COLO668 (cell line): ENCODE results near the gene ABR.
"Not testable (repeated sequence)": the region's sequence is repeated elsewhere in the genome, so short reads cannot be mapped to it uniquely, and the experiment has no call there.

Experiments used
- DNase-seq: peaks from one replicate; lab custom pipeline; 2025; ENCODE audit not compliant: unreplicated experiment; lab: John Stamatoyannopoulos, UW

ABR gene

DNA sequence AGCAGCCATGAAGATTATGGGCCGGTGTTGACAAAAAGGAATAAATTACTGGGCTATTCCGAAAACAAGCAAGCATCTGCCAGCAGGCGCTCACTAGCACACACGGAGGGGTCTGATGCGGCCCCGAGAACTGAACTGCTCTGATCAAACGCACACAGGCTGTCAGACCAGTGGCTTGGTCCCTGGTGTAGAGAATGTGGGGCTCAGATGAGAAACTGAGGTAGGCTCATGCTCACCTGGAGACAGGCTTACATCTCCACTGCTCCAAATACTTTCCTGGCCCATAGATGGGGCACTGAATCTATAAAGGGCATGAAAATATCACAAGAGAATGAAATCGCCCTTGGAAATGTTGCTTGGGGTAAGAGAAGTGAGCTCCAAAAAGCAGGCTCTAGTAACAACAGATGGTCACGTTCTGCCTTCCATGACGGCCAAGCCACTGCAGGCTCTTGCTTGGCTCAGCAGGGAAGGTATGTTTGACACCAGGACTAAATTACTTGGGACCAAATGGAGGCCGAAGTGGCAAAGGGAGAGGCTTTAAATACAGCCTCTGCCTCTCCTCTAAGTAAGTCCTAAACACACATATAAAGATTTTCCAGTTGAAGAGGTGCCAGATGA, 5.4 kb downstream of the ABR start:
- DNase-seq: no peak

DNA sequence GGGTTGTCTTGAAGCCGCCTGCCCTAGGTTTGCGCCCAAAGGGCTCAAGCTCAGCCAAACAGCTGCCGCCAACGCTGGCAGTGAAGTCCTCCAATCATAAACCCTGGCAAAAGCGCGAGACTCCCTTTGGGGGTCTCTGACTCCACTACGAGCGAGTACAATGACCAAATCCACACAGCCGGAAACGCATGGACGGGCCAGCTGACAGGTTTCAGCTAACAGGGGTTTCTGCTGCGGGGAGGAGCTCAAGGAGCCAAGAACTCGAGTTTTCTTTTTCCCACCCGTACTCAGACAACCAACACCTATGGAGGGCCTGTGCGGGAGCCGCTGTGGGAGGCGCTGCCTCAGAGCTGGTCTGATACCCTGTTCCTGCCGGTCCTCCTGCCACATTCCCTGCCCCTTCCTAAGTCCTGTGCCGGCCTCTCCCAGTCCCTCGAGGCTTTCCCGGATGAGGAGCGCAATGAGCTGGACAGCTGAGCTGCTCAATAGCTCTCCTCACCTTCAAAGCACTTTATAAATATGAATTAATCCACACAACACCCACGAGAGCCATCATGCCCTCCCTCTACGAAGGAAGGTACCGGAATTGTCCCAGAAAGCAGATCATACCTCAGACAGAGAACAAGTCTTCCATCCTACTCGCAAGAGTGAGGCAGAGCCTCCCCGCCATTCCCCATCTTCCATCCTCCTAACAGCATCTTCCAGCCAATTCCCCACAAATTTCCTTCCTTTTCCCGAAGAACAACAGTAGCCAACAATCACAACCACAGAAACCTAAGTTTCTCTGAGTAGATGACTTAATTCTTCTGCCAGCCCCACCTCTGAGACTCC, 6.1 kb downstream of the ABR start:
- DNase-seq: no peak

DNA sequence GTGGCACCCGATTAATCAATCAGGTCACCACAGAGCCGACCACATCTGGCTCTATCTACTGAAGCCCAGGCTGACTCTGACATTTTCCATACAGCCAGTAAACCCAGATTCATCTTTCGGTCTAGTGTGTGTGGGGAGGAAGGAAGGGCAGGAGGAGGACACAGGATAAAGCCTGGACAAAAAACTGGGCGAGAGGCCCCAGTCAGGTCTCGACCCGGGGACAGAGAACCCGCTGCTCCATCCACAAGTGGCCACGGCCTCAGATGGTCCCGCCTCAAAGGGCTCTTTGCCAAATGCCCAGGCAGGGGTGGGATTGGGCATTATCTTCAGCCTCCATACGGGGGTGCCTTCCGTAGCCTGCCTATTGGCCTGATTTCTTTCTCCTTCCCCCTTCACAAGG, 7.8 kb downstream of the ABR start:
- no peak for DNase-seq

DNA sequence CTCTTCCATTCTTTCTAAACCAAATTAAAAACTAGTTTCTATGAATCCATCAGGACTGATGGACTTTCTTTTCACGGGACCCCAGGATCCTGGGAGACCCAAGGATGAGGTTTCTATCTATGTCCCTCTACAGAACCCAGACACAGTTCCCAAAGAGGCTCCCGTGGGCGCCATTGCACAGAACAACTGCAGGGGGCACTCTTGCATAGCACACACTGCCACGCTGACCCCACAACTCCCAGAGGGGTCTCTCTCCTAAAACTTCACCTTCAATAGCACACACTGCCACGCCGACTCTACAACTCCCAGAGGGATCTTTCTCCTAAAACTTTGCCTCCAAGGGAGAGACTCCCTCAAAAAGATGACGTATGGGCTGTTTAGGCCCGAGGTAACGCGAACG, 9.0 kb downstream of the ABR start:
- DNase-seq: no peak

DNA sequence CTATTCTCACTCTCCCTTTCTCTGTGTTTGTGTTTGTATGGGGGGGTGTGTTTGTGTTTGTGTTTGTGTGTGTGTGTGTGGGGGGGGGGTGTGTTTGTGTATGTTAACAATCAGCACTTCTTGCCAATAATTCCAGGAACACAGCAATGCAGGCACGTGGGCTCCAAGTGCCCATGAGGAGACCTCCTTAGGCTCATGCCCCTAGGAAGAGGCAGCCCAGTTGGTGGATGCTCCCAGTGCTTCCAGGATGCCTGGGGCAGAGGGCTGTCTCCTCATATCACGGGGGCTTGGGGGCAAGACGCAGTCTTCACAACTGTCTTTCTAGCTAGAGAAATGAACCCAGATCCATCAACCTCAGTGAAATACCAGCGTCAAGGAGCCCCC, 9.9 kb downstream of the ABR start:
- no peak for DNase-seq

DNA sequence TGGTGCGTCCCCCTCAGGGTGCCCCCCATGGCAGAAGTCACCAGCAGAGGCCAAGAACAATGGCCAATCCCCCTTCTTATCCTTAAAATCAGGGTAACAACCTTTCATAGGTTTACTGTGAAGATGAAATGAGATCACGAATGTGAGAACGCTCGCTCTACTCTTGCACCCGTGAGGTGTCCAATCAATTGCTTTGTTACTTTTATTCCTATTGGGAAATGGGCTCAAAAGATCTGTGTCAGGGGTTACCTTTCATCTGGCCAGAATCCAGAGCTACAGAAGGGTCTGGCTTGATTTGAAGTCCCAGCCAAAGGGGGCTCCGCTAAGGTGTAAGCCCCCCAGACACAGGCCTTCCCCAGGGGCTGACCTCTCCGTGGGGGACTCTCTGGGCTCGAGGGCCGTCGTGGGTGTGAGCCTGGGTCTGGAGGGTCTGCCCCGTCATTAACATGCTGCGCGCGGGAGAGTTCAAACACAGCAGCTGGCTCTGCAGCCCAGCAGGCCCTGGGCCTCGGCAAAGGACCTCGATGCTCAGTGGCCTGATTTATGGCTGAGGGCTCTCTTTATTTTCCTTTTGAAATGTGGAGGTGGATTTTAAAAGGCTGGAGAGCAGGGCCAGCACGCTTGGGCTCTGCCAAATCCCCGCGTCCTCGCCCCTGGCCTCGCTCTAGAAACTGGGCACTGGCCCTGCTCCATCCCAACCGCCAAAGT, 10.4 kb downstream of the ABR start:
- no peak for DNase-seq

DNA sequence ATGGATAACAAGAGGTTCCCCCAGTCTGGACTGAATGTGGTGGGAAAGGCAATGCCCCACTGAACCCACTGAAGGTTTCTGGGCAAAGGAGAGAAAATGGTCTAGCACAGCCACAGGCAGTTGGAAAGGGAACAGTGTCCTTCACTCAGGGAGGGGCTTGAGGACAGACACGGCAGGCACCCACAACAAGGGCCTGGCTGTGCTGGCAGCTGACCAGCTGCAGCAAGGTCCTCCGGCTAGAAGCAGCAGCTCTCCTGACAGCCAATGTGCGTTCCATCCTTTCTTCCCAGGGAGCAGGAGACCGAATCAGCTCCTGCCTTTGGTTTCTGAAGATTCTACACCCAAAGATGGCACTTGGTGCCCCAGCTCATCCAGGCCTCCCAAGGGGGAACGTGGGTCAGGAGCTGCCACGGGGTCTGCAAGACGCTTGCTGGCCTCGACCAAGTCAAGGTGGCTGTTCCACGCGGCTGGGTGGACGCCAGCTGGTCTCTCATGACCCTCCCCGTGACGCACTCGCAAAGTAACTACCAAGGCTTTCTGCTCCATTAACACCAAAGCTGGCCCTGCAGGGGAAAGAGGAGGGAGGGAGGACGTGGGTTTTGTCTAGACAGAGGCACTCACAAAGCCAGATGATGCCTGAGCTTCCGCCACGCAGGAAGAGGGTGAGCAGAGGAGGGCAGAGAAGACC, 11.1 kb downstream of the ABR start:
- no peak for DNase-seq

DNA sequence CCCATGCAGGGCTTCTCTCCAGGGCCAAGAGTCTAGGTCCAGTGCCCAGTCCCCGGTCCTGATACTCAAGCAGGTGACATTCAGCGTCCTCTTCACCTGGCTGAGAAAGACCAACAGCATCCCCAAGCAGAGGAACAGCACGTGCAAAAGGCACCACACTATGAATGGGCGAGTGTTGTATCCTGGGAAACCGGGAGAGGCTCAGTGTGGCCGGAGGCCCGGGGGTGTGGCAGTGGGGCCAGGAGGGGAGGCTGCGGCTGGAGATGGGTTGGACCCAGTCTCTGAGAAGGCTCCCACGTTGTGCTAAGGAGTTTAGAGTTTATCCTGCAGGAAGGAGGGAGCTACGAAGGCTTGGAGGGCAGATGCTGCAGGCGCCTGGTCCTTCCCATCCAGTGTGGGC, 13.5 kb downstream of the ABR start:
- DNase-seq: no peak

DNA sequence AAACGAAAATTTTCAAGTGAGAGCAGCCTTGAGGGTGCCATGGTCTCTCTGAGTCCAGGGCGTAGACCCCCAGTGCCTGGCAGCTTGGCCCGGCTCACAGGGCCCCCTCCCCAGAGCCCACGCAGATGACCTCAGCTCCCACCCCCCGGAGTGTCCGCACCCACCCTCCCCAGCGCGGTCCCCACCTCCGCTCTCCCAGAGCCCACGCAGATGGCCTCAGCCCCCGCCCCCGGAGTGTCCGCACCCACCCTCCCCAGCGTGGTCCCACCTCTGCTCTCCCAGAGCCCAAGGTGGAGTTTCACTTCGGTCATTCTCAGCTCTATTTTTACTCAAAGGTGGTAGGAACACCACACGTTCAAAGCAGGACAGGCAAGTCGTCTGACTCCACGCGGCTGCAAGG, 13.9 kb downstream of the ABR start:
- DNase-seq: no peak

DNA sequence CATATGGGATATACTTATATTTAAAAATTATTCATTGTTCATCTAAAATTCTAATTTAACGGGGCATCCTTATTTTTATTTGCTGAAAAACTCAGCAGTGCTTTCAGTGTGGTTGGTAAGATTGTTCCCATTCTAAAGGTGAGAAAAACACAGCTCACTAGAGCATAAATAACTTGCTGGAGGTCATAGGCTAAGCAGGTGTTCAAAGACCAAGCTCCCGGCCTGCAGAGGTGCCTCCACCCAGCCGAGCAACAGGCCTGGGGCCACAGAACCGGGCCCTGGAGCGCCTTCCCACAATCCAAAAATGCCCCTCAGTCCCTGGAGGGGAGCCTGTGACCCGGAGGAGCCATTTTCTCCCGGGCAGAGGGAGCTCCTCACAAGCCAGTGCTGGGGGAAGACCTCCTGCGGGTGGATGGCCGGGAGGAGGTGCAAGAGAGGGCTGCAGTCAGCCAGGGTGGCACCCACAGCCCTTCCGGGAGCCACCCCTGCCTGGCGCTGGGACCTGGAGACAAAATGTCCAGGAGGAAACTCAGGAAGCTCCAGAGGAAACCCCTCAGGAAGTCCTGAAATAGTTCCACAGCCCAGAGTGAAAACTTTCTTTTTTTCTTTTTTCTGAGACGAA, 14.7 kb downstream of the ABR start:
- no peak for DNase-seq

DNA sequence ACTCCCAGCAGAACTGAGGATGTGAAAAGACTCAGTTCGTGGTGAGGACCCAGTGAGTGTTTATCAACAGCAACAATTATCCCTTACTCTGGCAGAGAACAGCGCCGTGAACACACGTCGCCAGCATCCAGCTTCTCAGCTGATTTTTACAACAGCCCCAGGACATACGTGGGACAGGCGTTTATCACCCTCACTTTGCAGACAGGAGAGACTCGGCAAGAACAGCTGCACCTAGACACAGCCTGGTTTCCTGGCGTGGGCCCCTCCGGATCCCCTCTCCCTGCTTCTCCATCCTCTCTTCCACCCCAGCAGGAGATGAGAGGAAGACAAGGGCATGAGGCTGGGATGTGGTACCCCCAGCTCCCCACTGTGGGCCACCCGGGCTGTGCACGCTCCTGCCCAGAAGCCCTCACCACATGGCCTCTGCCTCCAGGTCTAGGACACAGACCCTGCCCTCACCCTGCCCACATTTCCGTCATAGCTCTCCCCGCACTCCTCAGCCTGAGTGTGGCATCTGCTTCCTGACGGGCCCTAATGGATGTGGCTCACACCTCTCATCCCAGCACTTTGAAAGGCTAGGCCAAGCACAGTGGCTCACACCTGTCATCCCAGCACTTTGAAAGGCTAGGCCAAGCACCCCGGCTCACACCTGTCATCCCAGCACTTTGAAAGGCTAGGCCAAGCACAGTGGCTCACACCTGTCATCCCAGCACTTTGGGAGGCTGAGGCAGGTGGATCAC, 17.5 kb downstream of the ABR start:
- DNase-seq: peak; percentile 72

DNA sequence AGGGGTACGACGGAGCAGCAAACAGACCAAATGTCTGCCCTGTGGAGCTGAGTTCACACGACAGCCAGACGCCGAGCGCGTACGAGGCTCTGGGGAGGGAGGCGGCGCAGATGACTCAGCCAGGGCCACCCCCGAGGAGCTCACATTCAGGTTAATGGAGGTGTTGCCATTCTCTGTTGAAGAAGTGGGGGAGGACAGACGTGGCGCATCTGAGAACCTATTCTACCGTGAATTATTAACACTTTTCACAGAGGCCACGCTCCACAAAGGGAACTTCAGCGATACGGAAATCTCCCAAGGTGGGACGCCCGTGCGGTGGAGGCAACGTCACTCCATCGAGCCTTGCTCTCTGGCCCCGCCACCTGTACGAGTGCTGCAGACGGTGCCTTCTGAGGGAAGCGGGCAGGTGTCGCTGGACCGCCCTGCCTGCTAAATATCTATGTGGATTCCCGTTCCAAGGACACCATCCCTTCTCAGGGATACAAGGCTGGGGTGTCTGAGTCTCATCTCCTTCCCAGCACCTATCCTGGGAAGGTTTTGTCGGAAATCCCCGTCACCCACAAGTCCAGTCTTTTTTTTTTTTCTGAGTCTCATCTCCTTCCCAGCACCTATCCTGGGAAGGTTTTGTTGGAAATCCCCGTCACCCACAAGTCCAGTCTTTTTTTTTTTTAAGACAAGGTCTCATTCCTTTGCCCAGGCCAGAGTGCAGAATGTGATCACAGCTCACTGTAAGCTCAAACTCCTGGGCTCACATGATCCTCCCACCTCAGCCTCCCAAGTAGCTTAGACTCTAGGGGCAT, 19.0 kb downstream of the ABR start:
- peak; percentile 42 for DNase-seq

DNA sequence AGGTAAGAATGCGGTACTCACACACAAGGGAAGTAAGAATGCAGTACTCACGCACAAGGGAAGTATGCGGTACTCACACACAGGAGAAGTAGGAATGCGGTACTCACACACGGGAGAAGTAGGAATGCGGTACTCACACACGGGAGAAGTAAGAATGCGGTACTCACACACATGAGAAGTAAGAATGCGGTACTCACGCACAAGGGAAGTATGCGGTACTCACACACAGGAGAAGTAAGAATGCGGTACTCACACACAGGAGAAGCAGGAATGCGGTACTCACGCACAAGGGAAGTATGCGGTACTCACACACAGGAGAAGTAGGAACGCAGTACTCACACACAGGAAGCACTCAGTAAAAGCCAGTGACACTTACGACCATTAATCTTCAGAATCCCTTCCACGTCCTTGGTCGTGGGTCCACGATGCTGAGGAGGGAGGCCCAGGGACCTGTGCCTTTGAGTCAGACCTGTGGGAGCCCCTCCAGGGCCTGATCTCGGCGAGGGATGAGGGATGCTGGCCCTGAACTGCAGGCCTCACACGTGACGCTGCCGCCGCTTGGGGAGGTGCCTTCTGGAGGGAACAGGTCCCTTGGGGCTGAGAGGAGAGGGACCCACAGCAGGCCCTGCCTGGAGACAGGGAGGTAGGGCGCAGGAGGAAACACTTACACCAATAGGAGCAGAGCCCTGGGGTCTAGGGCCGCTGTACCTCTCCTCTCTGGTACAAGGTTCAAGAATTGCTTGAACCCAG, 20.2 kb downstream of the ABR start:
- DNase-seq: no peak

DNA sequence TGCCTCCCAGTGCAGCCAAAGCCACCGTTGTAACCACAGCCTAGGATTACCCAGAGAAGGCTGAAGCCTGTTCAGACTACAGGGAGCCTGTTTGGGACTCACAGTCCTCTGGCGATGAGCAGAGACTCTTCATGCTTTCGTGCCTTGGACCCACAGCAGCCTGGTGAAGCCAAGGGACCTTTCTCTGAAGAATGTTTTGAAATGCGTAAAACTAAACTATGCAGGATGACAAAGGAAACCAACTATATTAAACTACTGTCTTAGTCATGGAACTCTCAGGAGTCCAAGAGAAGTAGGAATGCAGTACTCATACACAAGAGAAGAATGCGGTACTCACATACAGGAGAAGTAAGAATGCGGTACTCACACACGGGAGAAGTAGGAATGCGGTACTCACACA, 20.9 kb downstream of the ABR start:
- no peak for DNase-seq

DNA sequence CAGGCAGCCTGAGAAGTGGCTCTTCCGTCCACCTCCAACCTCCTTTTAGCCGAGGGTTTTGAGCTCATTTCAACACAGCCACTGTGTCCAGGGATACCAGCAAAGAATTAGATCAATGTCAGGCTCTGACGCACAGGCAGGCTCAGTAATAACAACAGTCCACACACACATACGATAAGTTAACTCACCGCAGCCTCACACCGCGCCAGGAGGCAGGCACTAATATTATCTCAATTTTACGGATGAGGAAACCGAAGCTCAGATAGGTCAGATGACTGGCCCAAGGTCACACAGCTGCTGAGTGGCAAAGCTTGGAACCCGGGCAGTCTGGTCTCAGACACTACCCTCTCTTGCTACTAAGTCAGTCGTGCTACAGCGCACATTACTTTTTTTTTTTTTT, 22.9 kb downstream of the ABR start:
- no peak for DNase-seq

DNA sequence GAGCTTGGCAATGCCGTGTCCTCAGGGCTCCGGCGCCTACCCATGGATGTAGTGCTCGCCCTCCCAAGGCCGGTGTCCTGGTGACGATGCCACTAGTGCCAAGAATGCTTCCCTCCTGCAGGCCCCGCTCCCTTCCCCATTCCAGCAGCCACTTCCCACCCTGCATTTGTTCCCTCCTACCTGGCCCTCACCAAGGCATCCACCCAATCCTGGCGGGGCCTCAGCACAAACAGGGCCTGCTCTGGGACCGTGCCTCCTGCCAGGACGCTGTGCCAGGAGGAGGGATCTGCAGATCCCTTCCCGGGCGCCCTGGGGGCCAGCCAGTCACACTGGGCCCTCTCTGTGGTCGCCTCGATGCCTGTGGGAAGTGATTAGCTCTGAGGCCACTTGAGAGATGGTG, 25.1 kb downstream of the ABR start:
- DNase-seq: no peak

DNA sequence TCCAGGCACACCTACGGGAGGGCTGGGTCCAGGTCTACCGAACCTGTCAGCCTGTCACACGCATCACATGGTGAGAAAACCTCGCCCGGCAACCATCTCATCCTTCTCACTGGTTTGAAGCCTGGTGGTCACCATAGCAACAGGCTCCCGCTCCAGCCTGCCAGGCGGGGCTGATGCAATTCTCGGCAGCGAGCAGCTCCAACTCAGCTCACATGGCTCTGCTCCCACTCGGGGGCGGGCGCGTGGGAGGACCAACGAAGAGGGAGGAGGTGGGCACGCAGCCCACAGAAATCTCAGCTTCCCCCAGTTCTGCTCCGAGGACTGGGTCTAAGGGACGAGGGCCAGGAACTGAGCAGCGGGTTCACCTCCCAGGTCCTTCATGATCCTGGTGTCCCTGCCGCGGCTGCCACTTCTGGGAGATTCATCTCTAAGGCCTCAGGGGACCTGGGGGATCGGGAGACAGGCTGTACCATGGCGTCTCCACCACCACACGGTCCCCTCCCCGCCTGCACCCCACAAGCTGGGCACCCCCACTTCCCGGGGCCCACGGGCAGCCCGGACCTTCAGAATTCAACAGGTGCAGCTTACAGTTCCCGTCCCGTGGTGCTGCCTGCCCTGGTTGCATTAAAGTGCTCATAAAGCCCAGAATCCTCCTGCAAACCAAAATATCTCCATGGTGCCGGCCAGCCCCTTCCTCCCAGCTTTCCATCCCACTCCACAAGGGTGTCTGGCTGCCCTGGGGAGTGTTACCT, 25.8 kb downstream of the ABR start:
- DNase-seq: peak; percentile 74

DNA sequence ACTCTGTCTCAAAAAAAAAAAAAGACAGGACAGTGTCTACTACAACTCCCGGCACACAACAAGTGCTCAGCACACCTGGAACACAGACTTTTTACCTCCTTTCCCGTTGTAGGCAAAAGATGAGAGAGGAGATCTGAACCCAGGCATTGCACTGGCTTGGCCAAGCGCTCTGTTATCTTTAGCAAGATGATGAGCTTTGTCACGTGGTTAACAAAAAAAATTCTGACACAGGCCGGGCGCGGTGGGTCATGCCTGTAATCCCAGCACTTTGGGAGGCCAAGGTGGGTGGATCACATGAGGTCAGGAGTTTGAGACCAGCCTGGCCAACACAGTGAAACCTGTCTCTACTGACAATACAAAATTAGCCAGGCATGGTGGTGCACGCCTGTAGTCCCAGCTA, 27.2 kb downstream of the ABR start:
- DNase-seq: not testable (repeated sequence)
